Activated CD8-positive, alpha-beta memory T cell treated with anti-CD3 and anti-CD28 coated beads, Interleukin-2, amount 50 U/mL, for 48 hours (primary cell): Measurements from ENCODE around the gene LILRB4.
"Not testable (repeated sequence)": the region's sequence is repeated elsewhere in the genome, so short reads cannot be mapped to it uniquely, and the experiment has no call there.

Source experiments
- DNase-seq: peaks from one replicate; pipeline ENCODE4 v3.0.0-alpha.2; 2020

LILRB4 gene

DNA sequence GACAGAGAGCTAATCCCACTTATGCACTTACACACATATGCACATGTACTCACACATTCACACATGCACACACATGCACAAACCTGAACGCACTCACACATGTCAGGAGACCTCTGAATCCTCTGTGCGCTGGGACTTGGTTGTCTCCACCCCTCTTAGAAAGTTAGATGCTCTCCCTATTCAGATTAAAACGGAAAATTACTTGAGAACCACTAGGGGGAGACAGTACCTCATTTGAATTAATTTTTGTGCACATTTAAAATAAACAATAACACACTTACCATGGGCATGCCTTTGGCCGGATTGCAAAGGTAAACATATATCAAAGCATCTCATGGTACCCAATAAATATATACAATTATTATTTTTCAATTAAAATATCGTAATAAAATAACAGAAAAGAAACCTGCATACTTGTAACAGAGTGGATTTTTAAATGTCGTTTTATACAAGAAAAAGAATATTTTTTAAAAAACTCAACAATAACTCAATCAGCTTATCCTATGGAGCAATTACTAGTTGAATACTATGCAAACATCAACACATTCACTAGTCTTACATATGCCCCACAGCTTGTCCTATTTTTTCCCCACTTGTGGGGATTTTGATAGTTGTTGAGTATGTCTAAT, 9.5 kb upstream of the LILRB4 start:
- DNase-seq = no peak

DNA sequence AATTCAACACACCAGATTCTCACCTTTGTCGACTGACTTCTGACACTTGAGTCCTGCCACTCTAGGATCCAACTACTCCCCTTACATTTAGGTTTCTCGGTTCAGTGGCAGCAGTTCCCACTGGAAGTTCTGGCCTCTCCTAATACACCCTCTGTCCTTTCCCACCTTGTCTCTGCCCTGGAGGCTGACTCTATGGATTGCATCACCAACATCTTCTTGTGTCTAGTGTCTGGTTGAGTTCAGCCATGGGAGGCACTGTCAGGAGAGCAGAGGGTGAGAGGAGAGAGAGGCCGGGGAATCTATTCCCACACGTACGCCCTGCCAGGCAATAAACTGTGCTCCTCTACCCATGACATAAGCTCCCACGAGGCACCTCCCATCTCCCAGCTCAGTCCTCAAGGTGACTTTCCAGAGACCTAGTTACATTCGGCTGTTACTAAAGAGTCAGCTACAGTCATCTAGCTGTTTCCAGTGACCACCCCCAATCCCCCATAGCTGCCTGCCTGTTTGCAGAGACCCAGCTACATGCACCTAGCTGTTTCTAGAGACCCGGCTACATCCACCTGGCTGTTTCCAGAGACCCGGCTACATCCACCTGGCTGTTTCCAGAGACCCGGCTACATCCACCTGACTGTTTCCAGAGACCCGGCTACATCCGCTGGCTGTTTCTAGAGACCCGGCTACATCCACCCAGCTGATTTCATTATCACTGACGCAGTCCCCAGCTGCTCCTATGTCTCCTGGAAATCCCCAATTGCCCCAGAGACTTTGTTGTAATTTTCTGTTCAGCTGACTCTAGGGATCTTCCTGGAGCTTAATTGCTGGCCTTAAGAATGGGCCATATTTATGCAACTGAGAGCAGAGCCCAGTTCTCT, 8.1 kb upstream of the LILRB4 start:
- DNase-seq = no peak

DNA sequence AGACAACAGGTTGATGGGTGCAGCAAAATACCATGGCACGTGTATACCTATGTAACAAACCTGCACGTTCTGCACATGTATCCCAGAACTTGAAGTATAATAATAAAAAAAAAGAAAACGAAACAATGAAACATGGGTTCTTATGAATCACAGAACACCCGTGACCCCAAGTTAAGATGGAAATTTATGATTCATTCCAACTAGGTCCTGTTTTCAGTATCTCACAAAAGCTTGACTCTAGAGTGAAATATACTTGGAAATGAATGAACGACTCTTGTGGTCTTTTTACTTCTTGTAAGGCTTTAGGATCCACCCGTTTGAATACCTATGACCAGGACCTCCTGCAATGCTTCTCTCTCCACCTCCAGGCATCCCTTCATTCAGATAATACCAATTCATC, 3.5 kb upstream of the LILRB4 start:
- no peak for DNase-seq

DNA sequence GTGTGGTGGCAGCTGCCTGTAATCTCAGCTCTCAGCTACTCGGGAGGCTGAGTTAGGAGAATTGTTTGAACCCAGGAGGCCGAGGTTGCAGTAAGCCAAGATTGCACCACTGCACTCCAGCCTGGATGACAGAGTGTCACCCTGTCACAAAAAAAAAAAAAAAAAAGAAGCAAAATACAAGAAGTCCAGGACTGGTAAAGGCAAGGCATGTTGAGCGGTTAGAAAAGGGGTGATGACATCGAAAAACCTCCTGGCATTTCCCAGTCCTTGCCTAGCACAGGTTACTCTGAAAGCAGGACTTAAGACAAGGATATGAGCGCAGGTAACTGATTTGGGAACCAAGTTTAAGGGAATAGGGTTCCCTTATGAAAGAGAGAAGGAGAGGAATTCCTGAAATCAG, 2.5 kb upstream of the LILRB4 start:
- DNase-seq = no peak

DNA sequence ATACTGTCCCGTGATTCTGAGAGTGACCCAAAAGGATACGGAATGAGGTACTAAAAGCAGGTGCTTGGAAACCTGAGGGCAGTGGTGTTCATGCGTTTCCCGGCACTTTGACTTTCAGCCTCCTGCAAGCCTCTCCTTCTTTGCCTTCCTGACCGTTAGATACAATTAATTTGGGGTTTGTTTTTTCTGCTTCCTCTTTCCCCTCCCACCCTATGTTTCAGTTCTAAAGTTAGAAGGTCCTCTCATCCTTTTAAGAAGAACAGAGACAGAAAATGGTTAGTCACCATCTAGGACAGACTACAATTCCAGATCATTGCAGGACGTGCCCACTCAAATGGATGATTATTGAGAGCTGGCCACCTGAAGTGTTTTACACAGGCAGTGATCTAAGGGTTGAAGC, 1.8 kb upstream of the LILRB4 start:
- no peak for DNase-seq

DNA sequence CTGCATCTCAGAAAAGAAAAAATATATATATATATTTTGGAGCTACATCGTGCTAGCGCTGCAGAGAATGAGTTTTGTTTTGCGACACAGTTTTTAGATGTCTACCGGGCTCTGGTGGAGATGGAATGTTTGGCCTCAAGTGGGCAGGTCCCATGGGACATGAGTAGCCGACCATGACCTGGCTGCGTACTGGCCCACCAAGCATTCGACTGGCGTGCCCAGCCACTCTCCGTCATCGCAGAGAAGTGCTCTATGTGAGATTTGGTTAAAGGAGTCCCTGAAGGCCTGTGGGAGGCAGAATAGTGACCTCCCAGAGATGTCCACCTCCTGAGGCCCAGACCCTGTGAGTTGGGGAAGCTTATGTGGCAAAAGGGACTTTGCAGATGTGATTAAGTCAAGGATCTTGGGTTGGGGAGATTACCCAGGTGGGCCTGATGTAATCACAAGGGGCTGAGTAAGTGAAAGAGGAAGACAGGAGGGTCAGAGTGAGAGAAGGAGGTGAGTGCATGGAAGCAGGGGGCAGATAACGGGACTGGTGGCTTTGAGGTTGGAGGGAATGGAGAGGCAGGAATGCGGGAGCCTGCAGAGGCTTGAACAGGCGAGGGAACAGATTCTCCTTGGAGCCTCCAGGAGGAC, 821 bp upstream of the LILRB4 start:
- no peak for DNase-seq

DNA sequence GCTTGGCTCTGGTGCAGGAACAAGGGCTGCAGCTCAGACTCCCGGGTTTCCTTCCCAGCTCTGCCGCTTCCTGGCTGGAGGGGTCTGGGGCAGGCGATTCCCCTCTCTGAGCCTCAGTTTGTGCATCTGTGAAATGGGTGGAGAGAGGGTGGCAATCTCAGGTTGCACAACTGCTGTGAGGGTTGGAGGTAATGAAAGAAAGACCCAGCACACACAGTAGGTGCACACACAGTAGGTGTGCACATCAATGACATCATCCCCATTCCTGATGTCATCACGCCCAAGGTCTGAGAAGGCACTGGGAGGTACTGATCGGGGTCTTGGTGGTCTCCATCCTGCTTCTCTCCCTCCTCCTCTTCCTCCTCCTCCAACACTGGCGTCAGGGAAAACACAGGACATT, 2.7 kb downstream of the LILRB4 start:
- DNase-seq = no peak

DNA sequence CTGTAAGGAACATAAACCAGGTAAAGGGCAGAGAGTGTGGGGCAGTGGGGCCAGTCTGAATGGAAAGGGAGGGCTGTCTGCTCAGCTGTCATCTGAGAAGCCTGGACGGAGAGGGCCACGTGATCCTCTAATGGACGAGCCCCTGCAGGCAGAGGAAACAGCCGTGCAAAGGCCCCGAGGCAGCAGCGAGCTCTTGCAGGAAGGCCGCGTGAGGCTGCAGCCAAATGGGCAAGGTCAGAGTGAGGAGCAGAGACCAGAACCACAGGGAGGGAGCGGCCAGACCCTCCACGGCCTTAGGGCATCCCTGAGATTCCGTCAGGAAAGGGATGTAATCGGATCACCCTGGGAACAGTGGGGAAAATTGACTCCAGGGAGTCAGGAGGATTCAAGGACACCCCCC, 4.4 kb downstream of the LILRB4 start:
- no peak for DNase-seq

DNA sequence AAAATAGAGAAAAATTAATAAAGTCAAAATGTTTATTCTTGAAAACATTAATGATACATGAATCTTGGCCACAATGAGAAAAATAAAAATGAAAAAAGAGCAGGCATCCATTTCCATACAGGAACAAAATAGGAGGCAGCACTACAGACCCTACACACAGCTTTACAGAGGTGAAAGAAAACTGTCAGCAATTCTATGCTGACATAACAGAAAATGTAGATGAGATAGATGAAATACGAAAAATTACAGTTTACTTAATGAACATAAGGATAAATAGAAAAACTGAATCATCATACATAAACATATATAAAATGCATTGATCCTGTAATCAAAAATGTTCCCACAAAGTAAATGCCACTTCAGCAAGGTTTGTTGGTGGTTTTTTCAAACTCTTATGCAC, 5.6 kb downstream of the LILRB4 start:
- no peak for DNase-seq

GRCh38 chr19:54670576-54671357, 8.0 kb downstream of the LILRB4 start:
- no peak for DNase-seq

- DNase-seq = no peak
Observed at GRCh38 chr19:54673222-54673621, 10.4 kb downstream of the LILRB4 start.

DNA sequence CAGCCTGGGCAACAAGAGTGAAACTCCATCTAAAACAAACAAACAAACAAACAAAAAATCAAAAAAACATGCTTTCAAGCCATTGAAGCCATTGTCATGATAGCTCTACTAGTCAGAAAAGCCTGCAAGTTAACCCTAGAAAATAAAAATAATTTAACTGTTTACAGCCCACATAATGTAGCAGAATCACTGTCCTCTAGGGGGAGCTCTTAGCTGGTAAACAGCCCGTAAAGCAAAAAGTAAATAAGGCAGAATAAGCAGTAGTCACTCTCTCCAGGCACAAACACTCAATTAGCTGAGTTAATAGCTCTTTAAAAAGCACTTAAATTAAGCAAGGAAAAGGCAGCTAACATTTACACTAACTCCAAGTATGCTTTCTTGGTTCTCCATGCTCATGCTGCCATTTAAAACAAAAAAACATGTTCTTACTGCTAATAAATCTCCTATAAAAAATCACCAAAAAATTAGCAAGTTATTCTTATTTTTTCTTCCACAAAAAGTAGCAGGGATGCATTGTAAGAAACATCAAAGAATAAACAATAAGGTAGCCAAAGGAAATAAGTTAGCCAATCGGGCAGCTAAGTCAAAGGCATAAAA, 11.3 kb downstream of the LILRB4 start:
- no peak for DNase-seq

DNA sequence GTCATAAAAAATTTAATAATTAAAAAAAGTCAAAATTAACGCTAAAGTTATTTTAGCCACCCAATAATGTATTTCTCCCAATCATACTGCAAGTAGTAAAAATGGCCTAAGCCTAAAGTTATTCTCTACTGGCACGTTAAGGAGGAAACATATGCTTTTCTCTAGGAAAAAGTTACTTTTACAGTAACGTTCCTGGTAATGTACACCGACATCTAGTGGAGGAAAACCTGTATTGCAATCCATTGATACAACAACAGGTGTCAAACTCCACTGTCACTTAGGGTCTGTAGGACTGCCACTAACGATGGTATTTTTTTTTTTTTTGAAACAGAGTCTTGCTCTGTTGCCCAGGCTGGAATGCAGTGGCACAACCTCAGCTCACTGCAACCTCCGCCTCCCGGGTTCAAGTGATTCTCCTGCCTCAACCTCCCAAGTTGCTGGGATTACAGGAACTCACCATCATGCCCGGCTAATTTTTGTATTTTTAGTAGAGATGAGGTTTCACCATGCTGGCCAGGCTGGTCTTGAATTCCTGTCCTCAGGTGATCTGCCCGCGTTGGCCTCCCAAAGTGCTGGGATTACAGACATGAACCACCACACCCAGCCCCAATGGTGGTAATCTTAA, 13.5 kb downstream of the LILRB4 start:
- DNase-seq = not testable (repeated sequence)

- DNase-seq = no peak
Observed at GRCh38 chr19:54677217-54677616, 14.4 kb downstream of the LILRB4 start.

GRCh38 chr19:54681596-54681995, 18.8 kb downstream of the LILRB4 start:
- DNase-seq = not testable (repeated sequence)

DNA sequence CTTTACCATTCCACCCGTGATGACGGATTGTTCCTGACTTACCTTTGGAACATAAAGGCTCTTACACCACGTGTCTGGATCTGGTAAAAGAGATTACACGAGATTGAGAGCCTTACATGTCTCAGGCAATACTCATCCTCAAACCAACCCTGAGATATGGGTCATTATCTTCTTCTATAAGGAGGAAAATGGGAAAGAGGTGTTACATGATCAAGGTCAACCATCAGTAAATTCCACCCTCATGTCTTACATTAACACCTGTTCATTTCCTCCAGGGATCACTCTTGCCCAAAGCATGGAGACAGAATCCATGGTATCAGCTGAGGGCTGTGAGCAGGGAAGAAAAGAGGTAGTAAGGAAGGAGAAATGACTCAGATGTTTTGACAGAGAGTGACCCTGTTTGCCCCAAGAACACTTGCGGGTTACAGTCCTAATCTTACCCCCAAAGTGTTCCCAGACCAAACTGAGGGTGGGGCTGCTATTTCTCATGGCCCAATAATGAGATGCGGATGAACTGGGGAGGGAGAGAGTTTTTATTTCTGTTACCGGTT, 19.6 kb downstream of the LILRB4 start:
- DNase-seq = no peak

DNA sequence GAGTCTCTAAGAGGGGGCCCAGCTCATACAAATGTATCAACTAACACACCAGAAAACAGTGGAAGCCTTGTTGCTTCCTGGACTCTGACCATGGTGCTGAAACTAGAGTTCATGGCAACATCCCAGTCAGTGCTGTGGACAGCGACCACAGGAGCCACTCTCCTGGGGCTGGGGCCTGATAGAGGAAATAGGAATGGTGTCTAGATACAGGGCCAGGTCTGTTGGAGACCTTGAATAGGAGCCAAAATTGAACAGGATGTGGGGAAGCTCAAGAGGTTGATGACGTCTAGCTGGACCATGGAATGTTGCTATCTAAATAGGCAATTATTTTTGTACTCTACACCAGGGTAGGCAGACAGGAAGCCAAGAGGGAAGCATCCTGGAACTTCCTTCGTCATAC, 21.7 kb downstream of the LILRB4 start:
- DNase-seq = no peak

- no peak for DNase-seq
Observed at GRCh38 chr19:54691582-54692297, 29.0 kb downstream of the LILRB4 start.

DNA sequence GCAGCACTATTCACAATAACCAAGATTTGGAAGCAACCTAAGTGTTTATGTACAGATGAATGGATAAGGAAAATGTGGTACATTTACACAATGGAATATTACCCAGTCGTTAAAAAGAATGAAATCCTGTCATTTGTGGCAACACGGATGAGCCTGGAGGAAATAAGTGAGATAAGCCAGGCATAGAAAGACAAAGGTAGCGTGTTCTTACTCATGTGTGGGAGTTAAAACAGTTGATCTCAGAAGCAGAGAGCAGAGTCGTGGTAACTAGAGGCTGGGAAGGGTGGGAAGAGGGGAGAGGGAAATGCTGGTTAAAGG, 29.5 kb downstream of the LILRB4 start:
- no peak for DNase-seq

DNA sequence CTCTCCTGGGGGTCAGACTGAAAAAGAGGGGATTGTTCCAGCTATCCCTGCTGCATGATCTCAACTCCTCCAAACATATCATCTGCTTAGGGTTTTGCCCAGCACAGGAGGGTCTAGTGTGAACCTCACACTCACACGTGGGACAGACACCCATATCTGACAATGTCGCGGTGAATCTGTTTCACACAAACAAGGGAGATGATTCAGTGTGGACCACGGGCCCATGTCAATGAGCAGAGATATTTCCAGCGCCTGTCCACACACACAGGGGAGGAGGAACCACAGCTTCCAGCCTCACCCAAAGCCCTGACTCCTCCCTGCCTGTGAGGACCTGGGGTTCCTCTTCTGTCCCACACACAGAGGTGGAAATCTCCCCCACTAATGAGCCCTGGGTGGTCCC, 31.9 kb downstream of the LILRB4 start:
- DNase-seq = no peak

DNA sequence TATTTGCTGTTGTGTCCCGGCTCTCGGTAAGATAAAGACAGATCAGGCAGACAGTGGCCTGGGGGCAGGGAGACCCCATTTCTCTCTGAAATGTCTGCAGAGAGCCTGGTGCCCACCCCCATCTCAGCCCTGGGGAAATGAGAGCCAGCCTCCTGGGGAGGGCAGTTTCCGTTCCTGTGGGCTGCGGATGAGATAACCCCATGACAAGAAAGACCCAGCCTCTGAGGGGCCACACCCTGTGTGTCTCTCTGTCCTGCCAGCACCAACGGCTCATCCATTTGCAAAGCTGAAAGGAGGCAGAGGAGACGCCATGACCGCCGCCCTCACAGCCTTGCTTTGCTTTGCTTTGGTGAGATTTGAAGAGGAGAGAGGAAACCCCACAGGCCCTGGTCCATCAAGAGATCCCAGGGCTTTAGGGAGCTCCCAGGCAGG, 33.3 kb downstream of the LILRB4 start:
- no peak for DNase-seq

DNA sequence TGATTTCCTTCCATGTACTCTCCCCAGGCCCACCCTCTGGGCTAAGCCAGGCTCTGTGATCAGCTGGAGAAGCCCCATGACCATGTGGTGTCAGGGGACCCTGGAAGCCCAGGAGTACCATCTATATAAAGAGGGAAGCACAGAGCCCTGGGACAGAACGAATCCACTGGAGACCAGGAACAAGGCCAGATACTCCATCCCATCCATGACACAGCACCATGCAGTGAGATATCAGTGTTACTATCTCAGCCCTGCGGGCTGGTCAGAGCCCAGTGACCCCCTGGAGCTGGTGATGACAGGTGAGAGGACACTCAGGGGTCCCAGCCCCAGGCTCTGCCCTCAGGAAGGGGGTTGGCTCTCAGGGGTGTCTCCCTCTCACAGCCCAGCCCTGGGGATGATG, 34.0 kb downstream of the LILRB4 start:
- DNase-seq = no peak
